IPS-NIHi7 (cell line): ENCODE measurements around the gene CLIC1.

Experiments
- DNase-seq: peaks from one replicate; pipeline ENCODE4 v3.0.0; 2012; ENCODE audit warnings: mixed read lengths; ENCODE audit errors: extremely low spot score

Gene CLIC1

DNA sequence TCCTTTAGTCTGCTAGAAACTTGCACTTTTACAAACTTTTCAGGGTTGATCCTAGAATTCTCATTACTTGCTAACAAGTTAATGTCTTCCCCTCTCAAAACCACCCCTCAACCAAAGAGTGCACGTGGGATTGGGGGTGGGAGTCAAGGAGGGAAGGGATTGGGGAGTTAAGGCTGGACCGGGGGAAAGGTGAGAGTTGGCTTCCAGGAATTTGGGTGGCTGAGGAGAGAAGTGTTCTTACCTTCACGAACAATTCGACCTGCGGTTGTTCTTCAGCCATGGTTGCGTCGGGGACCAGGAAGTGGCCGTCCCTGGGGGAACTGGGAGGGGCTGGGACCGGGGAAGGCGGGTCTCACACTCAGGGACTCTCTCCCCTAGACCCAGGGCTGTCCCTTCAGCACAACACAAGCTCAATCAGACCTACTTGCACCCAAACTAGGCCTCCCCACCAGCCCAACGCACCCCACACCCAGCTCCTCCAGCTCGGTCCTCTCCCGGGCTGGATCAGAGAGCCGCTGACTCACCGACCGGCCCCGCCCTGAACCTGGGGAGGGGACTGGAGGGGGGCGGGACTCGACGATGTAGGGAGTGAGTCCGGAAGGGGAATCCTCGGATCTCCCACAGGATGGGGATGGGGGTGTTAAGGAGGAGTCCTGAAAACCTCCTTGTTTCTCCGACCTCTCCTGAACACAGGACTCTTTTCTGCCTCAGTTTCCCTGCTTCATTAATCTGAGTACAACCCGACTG, at the start of gene CLIC1:
Gene CLIC1, minus strand, starts transcription at position 510 of the 747 bp plus-strand sequence. Its CDS starts 230 bp downstream, at position 280.
- DNase-seq = peak; percentile 84

DNA sequence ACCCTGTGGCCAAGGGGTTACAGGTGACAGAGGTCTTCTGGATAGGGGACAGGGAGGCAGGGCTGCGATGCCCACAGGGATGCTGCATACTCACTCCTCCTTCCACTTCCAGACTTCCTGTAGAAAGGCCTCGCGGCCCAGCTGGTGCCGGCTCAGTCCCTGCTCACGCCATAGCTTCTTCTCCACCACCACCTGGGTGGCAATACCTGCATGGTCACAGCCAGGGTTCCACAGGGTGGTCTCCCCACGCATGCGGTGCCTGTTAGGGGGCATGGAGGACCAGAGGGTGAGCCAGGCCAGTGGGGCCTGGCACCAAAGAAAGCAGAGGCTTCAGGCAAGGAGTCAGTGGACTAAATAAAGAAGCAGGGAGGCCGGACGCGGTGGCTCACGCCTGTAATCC, 49.1 kb upstream of the CLIC1 start:
- no peak for DNase-seq

GRCh38 chr6:31784098-31784925, 48.0 kb upstream of the CLIC1 start:
- no peak for DNase-seq

- no peak for DNase-seq
These were observed 46.0 kb upstream of the CLIC1 start for GRCh38 chr6:31782126-31782855.

DNA sequence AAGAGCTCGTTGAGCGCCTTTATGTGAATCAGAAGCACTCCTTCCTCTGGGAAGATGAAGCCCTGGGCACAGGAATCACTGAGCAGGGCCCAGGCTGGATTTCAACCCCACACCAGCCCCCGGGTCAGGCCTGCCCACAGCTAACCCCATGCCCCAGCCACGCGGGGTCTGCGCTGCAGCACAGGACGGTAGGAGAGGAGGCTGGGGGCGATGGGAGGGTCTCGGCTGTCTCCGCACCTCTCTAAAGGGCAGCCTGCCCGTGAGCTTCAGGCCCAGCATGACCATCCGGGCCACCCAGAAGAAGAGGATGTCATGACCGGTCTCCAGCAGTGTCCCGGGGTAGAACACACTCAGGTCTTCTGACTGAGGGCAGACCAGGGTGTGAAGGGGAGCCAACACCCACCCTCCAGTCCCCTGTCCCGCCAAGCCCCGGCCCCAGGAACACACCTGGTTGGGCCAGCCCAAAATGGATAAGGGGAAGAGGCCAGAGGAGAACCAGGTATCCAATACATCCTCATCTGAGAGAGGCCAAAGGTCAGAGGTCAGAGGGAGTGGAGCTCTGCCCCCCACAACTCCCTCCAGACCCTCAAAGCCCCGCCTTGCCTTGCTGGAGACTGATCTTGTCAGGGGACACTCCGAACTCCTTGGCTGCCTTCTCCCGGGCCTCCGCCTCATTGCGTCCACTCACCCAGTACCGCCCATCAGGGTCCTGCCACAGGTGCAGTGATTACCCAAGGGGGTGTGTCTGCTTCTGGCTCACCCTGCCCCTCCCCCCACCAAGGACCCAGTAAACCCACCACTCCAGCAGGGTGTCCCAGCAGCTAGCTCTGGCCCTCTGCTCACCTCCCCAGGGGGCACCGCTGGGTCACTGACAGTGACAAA, 45.2 kb upstream of the CLIC1 start:
- no peak for DNase-seq

DNA sequence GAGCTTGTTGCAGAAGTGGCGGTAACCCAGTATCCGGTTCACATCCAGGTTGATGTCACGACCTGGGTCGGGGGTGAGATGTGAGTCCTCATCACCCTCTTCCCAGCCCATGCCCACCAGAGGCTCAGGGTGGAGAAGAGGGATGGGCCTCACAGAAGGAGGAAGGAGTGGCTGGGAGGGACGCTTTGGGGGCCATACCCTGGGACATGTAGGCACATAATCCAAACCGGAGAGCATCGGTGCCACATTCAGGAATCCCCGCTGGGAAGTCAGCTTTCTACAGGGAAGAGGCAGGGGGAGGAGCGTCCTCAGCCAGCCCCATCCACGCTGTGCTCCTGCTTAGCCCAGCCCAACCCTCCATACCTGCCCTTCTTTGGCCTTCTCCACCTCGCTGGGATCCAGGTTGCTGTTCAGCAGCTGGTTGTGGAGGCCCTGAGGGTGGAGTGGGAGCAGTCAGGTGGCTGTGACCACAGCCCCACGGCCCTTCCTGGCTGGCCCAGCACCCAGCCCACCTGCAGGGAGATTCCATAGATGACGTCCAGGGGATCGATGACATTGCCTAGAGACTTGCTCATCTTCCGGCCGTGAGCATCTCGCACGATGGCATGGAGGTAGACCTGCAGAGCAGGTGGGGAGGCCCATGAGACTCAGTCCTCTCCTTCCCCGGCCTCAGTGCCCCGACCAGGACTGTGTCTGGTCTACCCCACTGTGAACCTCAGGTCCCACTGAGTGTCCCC, 44.3 kb upstream of the CLIC1 start:
- no peak for DNase-seq

- DNase-seq = no peak
These were observed 43.6 kb upstream of the CLIC1 start for GRCh38 chr6:31779908-31780307.

GRCh38 chr6:31778999-31779885, 42.9 kb upstream of the CLIC1 start:
- DNase-seq = no peak

DNA sequence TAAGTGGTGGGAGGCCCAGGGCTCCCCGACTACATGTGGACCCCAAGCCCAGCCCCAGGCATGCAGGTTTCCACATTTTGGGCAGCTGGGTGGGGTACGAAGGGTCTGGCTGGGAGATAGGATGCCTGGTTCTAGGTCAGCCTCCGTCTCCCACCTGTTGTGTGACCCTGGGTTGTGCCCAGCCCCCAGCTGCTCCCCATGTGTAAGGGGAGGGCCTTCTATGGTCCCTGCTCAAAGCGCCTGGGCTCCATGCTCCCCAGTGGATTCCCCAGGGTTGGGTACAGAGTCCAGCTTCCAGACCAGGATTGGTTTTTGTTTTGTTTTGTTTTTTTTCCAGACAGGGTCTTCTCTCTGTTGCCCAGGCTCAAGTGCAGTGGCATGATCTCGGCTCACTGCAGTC, 41.9 kb upstream of the CLIC1 start:
- DNase-seq = no peak

DNA sequence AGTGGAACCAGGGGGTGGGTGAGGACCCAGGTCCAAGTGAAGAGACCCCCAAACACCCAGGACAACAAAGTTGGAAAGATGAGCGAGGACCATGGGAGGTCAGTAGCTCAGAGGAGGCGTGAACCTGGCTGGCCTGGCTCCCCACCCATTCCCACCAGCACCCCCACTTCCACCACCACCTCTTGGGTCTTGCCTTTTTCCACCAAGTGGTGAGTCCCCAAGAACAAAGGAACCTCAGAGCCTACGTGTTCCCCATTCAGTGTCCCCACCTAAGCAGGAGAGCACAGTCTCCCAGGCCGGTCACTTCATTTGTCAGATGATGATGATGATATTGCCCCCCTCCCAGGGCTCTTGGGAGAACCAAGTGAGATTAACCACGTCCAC, 41.3 kb upstream of the CLIC1 start:
- DNase-seq = no peak

DNA sequence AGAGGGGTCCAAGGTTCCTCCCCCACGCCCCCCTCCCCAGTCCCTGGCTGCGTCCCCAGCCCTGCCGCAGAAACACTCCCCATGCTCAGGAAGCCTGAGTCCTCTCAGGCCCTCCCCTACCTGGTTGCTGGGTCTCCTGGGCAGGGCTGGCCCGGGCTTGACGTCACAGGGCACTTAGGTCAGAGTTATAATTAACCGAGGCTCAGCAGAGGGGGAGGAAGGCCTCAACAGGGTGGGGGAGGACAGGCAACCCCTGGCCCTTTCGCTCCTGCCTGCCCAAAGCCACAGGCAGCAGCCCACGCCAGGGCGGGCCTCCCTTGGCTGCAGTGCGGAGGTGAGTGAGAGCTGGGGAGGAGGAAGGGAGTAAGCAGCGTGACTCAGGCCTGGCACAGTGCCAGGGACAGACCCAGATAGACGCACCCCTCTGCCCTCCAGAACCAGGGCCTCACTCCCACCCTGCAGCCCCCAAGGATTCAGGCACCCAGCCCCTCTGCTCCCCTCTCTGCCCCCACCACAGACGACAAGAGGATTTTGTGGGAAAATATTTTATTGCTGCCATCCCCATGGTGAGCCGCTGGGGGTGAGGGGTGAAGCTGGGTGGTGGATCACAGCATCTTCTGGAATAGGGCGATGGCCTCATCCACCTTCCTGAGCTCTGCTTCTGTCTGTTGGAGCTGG, 40.8 kb upstream of the CLIC1 start, which contains the start of gene VWA7:
Gene VWA7, minus strand, starts transcription at position 340 of the 678 bp plus-strand sequence. CDS start 549 bp downstream, outside the sequence.
- DNase-seq = peak; percentile 49

- no peak for DNase-seq
These were observed 40.2 kb upstream of the CLIC1 start for GRCh38 chr6:31776485-31776988.

DNA sequence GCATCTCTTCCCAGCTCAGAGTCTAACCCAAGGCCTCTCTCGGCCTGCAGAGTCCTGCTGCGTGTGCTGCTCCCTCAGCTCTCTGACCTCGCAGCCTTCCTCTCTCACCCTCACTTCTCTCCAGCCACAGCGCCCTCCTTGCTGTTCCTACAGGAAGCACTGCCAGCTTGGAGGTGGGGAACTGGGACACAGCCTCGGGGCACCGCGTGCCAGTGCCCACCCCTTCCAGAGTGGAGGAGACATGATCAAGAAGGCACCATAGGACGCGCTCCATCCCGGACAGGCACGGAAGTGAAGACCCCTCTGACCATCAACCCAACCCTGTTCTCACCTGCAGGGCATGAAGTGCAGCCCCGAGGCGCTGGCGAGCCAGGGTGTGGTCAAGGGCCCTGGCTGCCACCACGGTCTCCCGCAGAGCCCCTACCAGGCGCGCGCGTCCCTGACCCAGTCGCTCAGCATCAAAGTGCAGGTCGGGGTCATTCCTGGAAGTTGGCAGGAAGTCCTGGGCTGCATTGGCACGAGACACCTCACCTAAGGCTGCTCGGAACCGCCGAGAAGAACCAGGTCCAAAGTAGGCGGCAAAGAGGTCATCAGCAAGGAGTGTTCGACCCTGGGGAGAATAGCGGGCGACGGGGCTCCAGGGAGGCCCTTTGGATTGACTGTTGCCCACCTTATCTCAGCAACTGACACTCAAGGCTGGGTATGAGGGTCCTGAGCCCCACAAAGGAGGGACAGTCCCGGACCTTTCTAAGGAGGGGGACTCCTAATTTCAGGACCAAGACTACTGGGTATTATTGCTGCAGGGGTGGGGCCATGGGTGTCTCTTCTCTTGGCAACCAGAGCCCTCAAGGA, 39.5 kb upstream of the CLIC1 start:
- no peak for DNase-seq

DNA sequence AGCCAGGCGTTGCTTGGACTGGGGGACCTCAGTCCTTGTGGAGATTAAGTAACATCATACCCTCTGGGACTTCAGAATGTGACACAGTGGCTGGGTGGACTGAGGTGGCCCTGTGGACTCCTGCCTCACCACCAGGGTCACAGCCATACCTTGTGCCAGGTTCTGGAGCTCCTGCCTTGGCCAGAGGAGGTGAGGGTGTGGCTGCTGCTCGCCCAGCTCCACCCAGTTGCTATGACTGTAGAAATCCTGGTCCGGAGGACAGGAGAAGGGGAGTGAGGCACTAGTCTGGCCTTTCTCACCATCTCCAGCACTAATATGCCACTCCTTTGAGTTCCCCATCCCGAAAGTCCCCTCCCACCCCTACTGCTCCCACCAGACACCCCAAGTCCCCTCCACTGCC, 38.9 kb upstream of the CLIC1 start:
- no peak for DNase-seq

DNA sequence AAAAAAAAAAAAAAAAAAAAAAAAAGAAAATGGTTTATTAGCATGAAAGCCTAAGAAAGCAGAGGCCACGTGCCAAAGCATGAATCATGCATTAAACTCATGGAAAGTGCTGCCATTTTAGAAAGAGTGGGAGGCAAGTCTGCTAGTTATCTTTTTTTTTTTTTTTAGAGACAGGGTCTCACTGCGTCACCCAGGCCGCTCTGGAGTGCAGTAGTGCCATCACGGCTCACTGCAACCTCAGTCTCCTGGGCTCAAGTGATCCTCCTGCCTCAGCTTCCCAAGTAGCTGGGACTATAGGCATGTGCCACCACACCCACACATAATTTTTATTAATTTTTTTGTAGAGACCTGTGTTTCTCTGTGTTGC, 35.6 kb upstream of the CLIC1 start:
- no peak for DNase-seq

DNA sequence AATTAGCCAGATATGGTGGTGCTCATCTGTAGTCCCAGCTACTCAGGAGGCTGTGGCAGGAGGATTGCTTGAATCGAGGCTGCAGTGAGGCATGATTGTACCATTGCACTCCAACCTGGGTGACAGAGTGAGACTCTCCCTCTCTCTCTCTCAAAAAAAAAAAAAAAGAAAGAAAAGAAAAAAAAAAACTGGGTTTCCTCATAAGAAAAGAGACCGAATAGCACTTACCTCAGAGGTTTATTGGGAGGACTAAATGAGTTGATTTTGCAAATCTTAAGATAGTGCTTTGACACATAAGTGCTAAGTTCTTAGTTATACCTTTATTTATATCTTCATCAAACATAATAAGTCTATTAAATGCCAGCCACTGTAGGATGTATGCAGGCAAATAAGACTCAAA, 34.5 kb upstream of the CLIC1 start:
- DNase-seq = no peak

DNA sequence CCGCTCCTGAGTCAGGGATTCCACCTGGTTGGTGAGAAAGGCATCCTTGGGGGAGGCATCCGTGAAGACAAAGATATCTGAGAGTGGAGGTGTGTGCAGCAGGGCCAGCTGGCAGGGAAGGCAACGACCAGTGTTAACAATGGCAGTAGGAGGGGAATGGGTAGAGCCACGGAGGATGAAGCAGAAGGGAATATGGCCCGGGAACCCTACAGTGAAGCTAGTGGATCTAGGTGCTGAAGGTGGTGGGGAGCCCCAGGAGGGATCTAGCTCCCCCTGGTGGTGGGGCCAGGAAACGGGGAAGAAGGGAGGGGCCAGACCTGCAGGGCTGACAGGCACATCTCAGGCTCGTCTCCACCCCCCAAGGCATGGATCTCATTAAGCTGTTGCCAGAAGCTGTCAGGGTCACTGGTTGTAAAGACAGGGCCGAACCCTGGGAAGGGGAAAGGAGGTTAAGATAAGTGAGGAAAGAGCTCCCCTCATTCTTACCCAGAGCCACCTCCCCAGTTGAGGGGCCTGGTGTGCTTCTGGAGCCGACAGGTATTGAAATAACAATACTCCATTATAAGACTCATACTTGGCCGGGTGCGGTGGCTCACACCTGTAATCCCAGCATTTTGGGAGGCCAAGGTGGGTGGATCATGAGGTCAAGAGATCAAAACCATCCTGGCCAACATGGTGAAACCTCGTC, 33.5 kb upstream of the CLIC1 start:
- peak; percentile 96 for DNase-seq
